HG03378 (cell line): ENCODE results near the gene FAH.

Experiments
- ATAC-seq: cut with Tn5 transposase; IDR thresholded peaks from one replicate; pipeline ENCODE4 v1.9.1; 2021; ENCODE audit warnings: mild to moderate bottlenecking, moderate library complexity; ENCODE audit not compliant: unreplicated experiment

The FAH gene

GRCh38 chr15:80171787-80172186 is 19.0 kb downstream of the FAH start:
- ATAC-seq = no peak

DNA sequence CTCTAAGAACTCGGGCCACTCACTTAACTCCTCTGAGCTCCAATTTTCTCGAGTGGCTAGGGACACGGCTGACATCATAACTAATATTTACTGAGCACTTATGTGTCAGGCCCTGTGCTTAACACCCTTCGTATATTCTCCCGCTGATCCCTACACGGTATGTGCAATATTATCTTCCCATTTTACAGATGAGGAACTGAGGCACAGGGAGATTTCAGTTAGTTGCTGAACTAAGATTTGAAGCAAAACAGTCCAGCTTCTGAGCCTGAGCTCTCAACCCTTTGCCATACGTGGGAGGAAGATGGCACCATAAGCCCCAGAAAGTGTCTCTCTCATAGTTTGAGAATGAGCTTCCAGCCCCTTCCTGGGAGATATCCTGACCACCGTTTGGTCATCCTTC is 19.6 kb downstream of the FAH start:
- ATAC-seq = no peak

- ATAC-seq = no peak
These were observed 20.4 kb downstream of the FAH start for GRCh38 chr15:80173022-80173759.

- ATAC-seq = no peak
These were observed 21.4 kb downstream of the FAH start for GRCh38 chr15:80174017-80174746.

DNA sequence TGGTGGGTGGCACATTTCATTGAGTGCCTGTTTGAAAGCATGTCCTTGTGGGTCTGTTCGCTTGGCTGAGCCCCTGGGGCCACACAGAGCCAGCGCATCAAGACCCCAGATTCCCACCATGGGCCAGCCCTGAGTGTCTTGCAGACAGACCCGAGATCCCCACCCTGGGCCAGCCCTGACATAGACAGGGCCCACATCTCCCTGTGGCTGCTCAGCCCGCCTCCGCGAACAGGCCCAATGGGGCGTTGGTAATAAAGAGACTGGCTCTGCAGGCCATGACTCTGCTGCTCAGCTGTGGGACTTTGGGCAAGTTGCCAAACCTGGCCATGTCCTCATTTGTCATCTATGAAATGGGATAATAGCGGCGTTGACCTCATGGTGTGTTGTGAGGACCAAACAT is 22.6 kb downstream of the FAH start:
- no peak for ATAC-seq

DNA sequence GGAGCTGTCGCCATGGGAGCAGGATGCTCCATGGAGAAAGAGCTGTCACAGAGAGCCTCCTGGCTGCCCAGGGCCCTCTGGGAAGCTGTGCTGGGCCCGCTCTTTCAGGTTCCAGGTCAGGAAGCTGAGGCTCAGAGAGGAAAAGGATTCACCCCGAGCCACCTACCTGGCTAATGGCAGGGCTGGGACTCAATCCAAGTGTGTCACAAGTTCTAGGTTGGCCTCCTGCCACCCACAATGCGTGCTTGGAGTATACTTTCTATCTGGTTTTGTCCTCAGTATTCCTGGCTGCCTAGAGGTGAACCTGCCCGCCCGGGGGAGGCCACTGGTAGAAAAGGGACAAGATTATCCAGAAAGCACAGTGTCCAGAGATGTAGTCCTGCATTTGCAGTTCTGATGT is 23.6 kb downstream of the FAH start:
- ATAC-seq = no peak

- no peak for ATAC-seq
These were observed 24.4 kb downstream of the FAH start for GRCh38 chr15:80177156-80177555.

GRCh38 chr15:80179025-80179759 is 26.4 kb downstream of the FAH start:
- no peak for ATAC-seq

- ATAC-seq = no peak
These were observed 27.1 kb downstream of the FAH start for GRCh38 chr15:80179935-80180334.

DNA sequence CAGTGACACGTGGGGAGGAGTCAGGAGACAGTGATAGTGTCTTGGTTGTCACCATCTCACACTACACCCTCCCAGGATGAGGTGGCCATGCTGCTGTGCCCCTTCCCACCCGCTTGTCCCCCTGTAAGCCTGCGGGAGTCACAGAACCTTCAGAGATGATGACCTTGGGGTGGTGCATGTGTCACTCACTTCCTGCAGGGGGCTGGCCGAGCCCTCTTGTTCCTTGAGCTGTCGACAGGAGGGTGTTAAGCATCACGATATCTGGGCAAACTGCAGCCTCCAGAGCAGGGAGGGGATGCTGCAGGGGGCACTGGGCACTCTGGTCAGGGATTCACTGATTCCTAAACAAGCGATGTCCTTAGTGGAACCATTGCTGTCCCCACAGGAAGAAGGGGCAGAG is 27.7 kb downstream of the FAH start:
- no peak for ATAC-seq

GRCh38 chr15:80180986-80181385 is 28.2 kb downstream of the FAH start:
- ATAC-seq = no peak

DNA sequence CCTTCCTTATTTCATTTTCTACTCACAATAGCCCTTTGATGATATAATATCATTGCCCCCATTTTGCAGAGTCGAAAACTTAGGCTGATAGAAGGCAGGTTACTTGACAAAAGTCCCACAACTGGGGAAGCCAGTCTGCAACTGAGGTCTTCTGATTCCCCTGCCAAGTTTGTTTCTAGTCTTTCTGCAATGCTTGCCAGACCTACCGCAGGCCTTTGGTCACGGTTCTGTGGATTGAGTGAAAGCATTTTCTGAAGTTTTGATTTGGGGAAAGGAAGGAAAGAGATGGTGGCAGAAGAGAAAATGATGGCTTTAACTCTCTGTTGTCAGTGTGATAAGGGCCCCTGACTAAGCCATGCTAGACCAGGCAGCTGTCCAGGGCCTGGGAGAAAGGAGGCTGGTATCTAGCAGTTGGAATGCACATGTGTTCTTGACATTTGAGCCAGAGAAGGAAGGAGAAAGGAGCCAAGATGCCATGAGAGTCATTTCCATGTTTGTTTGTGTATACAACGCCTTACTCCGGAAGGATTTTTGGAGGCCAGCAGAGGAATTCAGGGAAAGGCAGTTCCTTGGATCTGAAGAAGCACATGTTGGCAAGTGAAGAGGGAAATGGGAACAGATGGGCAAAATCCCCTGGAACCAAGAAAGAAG is 29.9 kb downstream of the FAH start:
- ATAC-seq = no peak

GRCh38 chr15:80183306-80183705 is 30.5 kb downstream of the FAH start:
- no peak for ATAC-seq

DNA sequence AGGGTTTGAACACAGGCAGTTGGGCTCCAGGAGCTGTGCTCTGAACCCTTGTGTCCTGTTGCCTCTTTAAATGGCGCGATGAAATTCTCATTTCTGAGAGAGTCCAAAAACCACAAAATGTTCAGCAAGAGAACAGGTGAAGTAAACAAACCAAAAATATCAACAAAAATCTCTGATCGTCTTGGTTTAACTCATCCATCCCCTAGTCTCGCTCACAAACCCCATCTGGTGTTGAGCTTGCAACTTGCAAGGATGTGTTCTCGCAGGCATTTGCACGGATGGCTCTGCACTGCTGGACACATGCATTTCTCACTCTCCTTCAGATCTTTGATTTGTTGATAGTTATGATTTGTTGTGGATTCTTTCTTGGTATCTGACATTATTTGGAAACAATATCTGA is 31.1 kb downstream of the FAH start:
- ATAC-seq = no peak

DNA sequence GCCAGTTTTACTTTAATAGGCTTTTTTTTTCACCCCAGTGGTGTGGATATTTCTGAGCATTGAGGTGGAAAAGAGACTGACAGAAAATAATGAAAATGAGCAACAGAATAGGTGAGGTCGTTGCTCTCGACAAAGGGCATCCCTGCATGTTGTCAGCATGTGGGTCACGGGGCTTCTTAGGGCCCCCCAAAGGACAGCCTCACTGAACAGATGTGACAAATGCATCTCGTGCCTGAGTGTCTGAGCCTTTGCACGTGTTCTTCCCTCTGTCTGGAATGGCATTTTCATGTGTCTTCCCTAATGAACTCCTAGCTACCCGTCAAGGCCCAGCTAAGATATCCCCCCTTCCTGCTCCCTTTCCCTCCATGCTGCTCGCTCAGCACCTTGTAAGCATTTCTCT is 31.8 kb downstream of the FAH start:
- no peak for ATAC-seq

- ATAC-seq = no peak
These were observed 32.4 kb downstream of the FAH start for GRCh38 chr15:80185152-80185551.

- no peak for ATAC-seq
These were observed 33.3 kb downstream of the FAH start for GRCh38 chr15:80186066-80186465.

DNA sequence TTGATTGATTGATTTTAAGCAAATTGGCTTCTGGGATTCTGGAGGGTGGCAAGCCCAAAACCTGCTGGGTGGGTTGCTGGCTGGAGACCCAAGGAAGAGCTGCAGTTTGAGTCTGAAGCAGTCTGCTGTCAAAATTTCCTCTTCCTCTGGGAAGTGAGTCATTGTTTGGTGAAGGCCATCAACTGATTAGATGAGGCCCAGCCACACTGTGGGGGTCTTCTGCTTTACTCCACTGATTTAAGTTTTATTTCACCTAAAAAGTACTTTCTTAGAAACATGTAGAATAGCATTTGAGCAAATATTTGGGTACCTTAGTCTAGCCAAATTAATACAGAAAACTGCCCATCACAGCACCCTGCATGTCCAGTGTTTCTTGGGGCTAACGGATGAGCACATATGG is 33.8 kb downstream of the FAH start:
- no peak for ATAC-seq

DNA sequence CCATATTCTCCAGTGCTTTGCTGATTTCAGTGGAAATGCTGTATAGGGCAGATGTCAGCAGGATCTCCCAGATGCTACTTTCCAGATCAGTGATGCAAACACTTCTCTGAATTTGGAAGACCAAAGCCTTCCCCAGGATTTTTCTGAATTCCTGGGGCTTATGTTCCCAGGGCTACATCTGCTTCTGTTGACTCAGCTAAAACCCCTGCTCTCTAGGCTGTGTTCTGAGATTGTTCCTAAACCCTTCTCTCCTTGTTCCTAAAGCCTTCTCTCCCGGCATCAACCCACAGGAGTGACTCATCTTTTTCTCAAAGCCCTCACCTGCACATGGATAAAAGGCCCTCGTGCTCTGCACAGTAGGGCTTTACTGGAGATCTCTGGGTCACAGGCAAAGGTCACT is 35.5 kb downstream of the FAH start:
- ATAC-seq = no peak

- ATAC-seq = no peak
These were observed 38.4 kb downstream of the FAH start for GRCh38 chr15:80191198-80191597.

DNA sequence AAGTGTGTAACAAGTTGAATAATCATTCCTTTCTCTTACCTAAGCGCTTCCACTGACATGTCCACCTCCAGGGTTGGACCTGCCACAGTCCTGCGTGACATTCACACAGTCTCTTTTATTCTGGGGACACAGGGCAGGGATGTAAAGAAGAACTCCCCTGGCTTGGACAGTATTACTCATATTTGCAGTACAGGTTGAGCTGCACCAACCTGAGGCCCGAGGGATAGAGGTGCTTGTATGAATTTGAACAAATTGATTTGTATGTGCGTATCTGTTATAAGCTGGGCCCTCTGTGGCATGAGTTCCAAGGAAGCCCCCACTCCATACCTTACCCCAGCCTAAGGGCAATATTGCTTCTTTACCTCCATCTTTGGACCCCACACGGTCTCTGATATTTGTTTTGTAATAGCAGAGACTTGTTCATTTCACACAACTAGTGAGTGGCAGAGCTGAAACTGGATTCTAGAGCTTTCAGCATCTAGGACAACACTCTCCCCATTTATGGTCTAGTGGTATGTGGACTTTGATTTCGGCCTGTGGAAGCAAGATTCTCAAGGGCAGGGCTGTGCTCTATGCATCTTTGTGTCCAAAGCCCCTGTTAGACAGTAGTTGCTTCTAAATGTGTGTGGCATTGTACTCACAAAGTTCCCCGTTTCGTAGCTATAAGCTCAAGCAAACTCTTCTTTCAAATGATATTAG is 39.2 kb downstream of the FAH start:
- no peak for ATAC-seq
